ENCODE results near the gene APOO. TPM values are rescaled to one million over a fixed set of nuclear protein-coding genes. Genes with fewer than 3 reads are reported as not detected.
"Not testable (repeated sequence)": the region's sequence is repeated elsewhere in the genome, so short reads cannot be mapped to it uniquely, and the experiment has no call there.

APOO gene
- total RNA-seq, 1 donor from 2014 or later, result 8.6 TPM

DNA sequence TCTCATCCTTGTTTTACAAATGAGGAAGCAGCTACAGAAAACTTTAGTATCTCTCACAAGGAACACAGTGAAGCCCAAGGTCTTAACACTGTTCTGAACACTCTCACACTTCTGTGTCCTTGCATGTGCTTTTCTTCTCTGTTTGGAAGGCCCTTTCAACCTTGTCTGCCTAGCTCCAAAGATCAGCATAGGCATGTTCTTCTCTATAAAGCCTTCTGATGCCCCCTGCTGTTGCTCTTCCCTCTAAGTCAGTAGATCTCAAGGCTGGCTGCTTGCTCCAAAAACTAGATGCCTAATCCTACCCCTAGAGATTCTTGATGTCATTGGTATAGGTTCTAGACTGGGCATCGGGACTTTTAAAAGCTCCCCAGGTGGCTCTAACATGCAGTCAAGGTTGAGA is 5.9 kb downstream of the APOO start:
- intact Hi-C loops (cut with DNase I), result loop anchor here (5.0 kb wide), 2 partner anchors 120 to 210 kb away; partner anchors contain the start of gene SAT1
- H3K4me3 ChIP-seq, result peak overlapping the region in 1 of 2 donors; percentile 20

DNA sequence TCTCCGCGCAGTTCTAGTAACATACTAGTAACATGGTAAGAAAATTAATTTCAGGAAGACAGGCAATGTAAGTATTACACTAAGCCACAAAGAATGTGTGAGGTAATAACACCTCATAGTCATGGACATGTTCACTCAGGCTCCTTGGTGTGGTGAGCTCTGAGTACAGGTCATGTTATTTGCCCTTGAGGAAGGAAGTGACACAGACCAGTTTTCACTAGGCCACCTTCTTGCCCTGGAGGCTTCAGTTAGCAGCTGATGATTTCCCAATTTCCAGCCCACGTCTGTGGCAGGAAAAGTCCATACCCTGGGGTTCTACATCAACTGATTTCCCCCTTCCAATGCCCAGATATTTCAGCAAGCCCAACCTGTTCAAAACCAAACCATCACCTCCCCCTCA is 6.7 kb downstream of the APOO start:
- H3K4me3 ChIP-seq, result no peak overlapping the region
- DNase-seq (ENCODE audit: extremely low spot score in 2 of 2), result no peak
- no peaks in the 10 kb centered on the region for H3K36me3 ChIP-seq
- intact Hi-C loops (cut with DNase I), result loop anchor here (5.0 kb wide), 2 partner anchors 119 to 209 kb away; partner anchors contain the start of gene SAT1
- peak overlapping the region; percentile 54 for H3K27ac ChIP-seq
- H3K9me3 ChIP-seq, result no peaks in the 10 kb centered on the region
- TF ChIP-seq POLR2A (IDR thresholded peaks at IDR 0.05) (no peak), POLR2AphosphoS5 (IDR thresholded peaks at IDR 0.05; ENCODE audit: insufficient read depth in 1 of 2, low read depth in 1 of 2) (peak in 1 of 2 donors; percentile 44)
- H3K4me1 ChIP-seq, result peaks cover 6% of the 10 kb centered on the region
- no peaks in the 10 kb centered on the region for H3K27me3 ChIP-seq

More for the DNA sequence above, 5.9 kb downstream of the APOO start:
- Histone ChIP-seq H3K9me3 (no peaks in the 10 kb centered on the region), H3K27ac (peak overlapping the region; percentile 64), H3K4me1 (peaks cover 6% of the 10 kb centered on the region), H3K27me3 (no peaks in the 10 kb centered on the region), H3K36me3 (no peaks in the 10 kb centered on the region)
- no peak for TF ChIP-seq POLR2AphosphoS5 (IDR thresholded peaks at IDR 0.05; ENCODE audit: insufficient read depth in 1 of 2, low read depth in 1 of 2)
- TF ChIP-seq, protein P1, sequence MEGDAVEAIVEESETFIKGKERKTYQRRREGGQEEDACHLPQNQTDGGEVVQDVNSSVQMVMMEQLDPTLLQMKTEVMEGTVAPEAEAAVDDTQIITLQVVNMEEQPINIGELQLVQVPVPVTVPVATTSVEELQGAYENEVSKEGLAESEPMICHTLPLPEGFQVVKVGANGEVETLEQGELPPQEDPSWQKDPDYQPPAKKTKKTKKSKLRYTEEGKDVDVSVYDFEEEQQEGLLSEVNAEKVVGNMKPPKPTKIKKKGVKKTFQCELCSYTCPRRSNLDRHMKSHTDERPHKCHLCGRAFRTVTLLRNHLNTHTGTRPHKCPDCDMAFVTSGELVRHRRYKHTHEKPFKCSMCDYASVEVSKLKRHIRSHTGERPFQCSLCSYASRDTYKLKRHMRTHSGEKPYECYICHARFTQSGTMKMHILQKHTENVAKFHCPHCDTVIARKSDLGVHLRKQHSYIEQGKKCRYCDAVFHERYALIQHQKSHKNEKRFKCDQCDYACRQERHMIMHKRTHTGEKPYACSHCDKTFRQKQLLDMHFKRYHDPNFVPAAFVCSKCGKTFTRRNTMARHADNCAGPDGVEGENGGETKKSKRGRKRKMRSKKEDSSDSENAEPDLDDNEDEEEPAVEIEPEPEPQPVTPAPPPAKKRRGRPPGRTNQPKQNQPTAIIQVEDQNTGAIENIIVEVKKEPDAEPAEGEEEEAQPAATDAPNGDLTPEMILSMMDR (IDR thresholded peaks at IDR 0.05), result peak in 1 of 3 experiments; percentile 35
- DNase-seq (ENCODE audit: extremely low spot score in 2 of 2), result no peak

DNA sequence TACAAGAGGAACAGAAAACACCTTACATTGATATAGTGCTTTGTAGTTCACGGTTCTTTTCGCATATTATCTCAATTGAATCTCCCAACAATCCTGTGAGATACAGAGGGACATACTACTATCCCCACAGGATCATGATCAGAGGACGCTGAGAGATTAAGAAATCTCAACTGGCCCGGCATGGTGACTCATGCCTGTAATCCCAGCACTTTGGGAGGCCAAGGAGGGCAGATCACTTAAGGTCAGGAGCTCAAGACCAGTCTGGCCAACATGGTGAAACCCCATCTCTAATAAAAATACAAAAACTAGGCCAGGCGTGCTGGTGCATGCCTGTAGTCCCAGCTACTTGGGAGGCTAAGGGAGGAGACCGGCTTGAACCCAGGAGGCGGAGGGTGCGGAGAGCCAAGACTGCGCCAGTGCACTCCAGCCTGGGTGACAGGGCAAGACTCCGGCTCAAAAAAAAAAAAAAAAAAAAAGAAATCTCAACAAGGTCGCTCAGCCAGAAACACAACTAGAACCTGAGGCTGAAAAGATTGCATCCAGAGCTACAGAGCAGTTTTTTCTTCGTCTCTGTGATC is 7.4 kb downstream of the APOO start:
- TF ChIP-seq POLR2AphosphoS5 (IDR thresholded peaks at IDR 0.05; ENCODE audit: insufficient read depth in 1 of 2, low read depth in 1 of 2) (no peak), POLR2A (IDR thresholded peaks at IDR 0.05) (no peak)
- TF ChIP-seq, protein P1 (IDR thresholded peaks at IDR 0.05), result no peak
- no peak for DNase-seq (ENCODE audit: extremely low spot score in 2 of 2)
- no peaks in the 10 kb centered on the region for H3K36me3 ChIP-seq
- peaks cover 6% of the 10 kb centered on the region for H3K4me1 ChIP-seq
- intact Hi-C loops (cut with DNase I), result loop anchor here (5.0 kb wide), 2 partner anchors 118 to 208 kb away; partner anchors contain the start of gene SAT1
- no peak overlapping the region for H3K4me3 ChIP-seq
- H3K27me3 ChIP-seq, result no peaks in the 10 kb centered on the region
- no peaks in the 10 kb centered on the region for H3K9me3 ChIP-seq
- H3K27ac ChIP-seq, result peak overlapping the region; percentile 54

DNA sequence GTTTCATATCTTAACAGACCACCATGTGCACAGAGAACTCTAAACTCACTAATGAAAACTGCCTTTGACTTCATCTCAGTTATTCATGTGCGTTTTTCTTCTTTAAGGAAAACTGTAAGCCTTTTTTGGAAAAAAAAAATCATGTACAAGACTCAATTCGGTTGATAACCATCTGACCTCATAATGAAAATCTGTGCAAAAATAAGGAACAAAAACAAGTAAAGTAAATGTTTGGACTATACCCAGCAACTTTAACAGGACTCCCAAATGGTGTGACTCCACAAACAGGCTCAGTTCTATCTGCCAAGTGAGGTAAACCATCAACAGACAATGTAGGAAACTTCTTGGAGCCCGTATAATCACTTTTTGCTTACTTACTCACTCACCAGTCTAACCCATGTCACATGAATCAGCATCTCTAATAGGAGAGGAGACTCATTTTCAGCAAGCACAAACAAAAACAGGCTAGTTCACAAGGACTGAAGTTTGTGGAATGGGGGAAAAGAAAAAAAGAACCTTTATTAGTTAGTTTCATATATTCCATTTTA is 9.3 kb downstream of the APOO start:
- Histone ChIP-seq H3K4me3 (no peak overlapping the region), H3K27ac (peak overlapping the region; percentile 14)
- intact Hi-C loops (cut with DNase I), result no loop called here

DNA sequence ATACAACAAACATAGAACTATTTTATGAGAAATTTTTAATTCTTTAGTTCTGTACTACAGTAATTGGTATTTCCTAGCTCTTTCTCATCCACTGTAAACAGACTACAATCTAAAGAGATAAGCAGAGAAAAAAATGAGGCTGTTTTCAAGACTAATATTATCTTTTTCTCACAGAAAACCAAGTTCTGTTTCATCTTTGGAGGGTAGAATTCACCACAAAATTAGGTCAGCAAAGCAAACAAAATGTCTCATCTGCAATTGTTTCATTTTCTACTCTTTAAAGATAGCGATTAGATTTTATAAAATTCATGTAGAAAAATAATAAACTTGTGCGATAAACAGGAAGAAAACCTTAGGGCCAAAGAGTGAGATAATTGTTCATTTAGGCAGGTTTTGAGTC is 10.8 kb downstream of the APOO start:
- Histone ChIP-seq H3K27me3 (no peaks in the 10 kb centered on the region), H3K4me3 (no peak overlapping the region), H3K27ac (peak overlapping the region; percentile 47), H3K4me1 (peaks cover 3% of the 10 kb centered on the region), H3K9me3 (no peaks in the 10 kb centered on the region), H3K36me3 (no peaks in the 10 kb centered on the region)
- no peak for DNase-seq (ENCODE audit: extremely low spot score in 2 of 2)
- intact Hi-C loops (cut with DNase I), result no loop called here
- no peak for TF ChIP-seq POLR2AphosphoS5 (IDR thresholded peaks at IDR 0.05; ENCODE audit: insufficient read depth in 1 of 2, low read depth in 1 of 2)
- no peak for TF ChIP-seq POLR2A (IDR thresholded peaks at IDR 0.05)
- TF ChIP-seq, protein P1 (IDR thresholded peaks at IDR 0.05), result no peak

More for the DNA sequence above, 9.3 kb downstream of the APOO start:
- H3K9me3 ChIP-seq, result no peaks in the 10 kb centered on the region
- no peaks in the 10 kb centered on the region for H3K36me3 ChIP-seq
- TF ChIP-seq POLR2A (IDR thresholded peaks at IDR 0.05) (no peak), POLR2AphosphoS5 (IDR thresholded peaks at IDR 0.05; ENCODE audit: insufficient read depth in 1 of 2, low read depth in 1 of 2) (peak in 1 of 2 donors; percentile 18)
- TF ChIP-seq, protein P1 (IDR thresholded peaks at IDR 0.05), result no peak
- no peaks in the 10 kb centered on the region for H3K27me3 ChIP-seq
- no peak for DNase-seq (ENCODE audit: extremely low spot score in 2 of 2)
- peaks cover 6% of the 10 kb centered on the region for H3K4me1 ChIP-seq

DNA sequence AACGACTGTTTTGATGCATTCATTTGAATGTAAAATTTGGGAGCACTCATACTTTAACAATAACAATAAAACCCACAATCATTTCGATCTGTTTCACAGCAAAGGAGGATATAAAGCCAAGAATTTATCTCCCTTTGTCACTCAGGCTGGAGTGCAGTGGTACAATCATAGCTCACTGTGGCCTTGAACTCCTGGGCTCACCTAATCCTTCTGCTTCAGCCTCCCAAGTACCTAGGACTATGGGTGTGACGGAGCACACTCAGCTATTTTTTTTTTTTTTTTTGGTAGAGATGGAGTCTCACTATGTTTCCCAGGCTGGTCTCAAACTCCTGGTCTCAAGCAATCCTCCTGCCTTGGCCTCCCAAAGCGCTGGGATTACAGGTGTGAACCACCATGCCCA is 11.2 kb downstream of the APOO start:
- H3K4me1 ChIP-seq; H3K36me3 ChIP-seq; H3K27me3 ChIP-seq; H3K9me3 ChIP-seq; H3K4me3 ChIP-seq; DNase-seq (ENCODE audit: extremely low spot score in 2 of 2); intact Hi-C loops (cut with DNase I): not testable (repeated sequence)
- H3K27ac ChIP-seq, result peak overlapping the region; percentile 47

DNA sequence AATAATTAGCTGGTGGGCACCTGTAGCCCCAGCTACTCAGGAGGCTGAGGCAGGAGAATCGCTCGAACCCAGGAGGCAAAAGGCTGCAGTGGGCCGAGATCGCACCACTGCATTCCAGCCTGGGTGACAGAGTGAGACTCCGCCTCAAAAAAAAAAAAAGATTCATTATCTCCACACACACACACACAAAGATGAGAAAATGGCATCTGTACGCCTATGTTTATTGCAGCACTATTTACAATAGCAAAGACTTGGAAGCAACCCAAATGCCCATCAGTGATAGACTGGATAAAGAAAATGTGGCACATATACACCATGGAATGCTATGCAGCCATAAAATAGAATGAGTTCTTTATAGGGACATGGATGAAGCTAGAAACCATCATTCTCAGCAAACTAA is 12.7 kb downstream of the APOO start:
- DNase-seq (ENCODE audit: extremely low spot score in 2 of 2); intact Hi-C loops (cut with DNase I); H3K4me3 ChIP-seq; H3K27me3 ChIP-seq; H3K27ac ChIP-seq; H3K36me3 ChIP-seq; H3K9me3 ChIP-seq; H3K4me1 ChIP-seq: not testable (repeated sequence)

Measured in vagina (tissue), 2 donors.